Colonic mucosa (tissue), 4 donors: Measurements from ENCODE around the gene CNOT2. TPM values are rescaled to one million over a fixed set of nuclear protein-coding genes. Genes with fewer than 3 reads are reported as not detected.

ENCODE experiments used
- DNase-seq: peaks from one replicate; pipeline ENCODE4 v3.0.0-alpha.2; 2020
- H3K27ac ChIP-seq: fragments of 200-600 bp; one replicate; pipeline ENCODE4 v1.8.0; 2021
- H3K27me3 ChIP-seq: fragments of 200-600 bp; one replicate; pipeline ENCODE4 v1.8.0; 2021
- H3K36me3 ChIP-seq: fragments of 200-600 bp; one replicate; pipeline ENCODE4 v1.8.0; 2021
- H3K4me1 ChIP-seq: fragments of 200-600 bp; one replicate; pipeline ENCODE4 v1.8.0; 2021; ENCODE audit warnings: mild to moderate bottlenecking
- H3K4me3 ChIP-seq: fragments of 200-600 bp; one replicate; pipeline ENCODE4 v1.8.0; 2021
- H3K9ac ChIP-seq, 2 donors: one replicate each; pipeline ENCODE4 v1.7.0; 2013; ENCODE audit warnings: control low read depth in 2 of 2, low read depth in 2 of 2, low read length in 2 of 2
- H3K9me3 ChIP-seq: fragments of 200-600 bp; one replicate; pipeline ENCODE4 v1.8.0; 2021
- CTCF ChIP-seq: fragments of 200-600 bp; IDR thresholded peaks from one replicate; pipeline ENCODE4 v1.8.0; 2022; ENCODE audit warnings: antibody characterized with exemption, mild to moderate bottlenecking
- intact Hi-C: fragments of 100-400 bp; cut with DNase I; formaldehyde crosslinking; loops from one replicate; pipeline ENCODE4 v1.14.1; 2022
- total RNA-seq, 2 donors: library from RNA; stranded (reverse); fragmentation: NEBNext Ultra II Directional in 1 of 2; extraction: Animal tissue kit (Norgen Biotek cat#: 25700) in 1 of 2; gene quantifications; one replicate each; pipeline ENCODE4 v1.2.1, GENCODE V29; 2021
- donor health status: healthy.
- donor health status: DM: no; HTN: no; CAD: no.
- donor health status: DM: no; HTN: no; CAD: no.

CNOT2 gene
- total RNA-seq, 2 donors from 2014 or later = 55.2 to 80.3 TPM

GRCh38 chr12:70236990-70237389 lies 6.2 kb upstream of the CNOT2 start:
- DNase-seq = no peak
- Histone ChIP-seq H3K9ac (no peak overlapping the region), H3K36me3 (no peaks in the 10 kb centered on the region), H3K4me1 (no peaks in the 10 kb centered on the region), H3K27ac (no peak overlapping the region), H3K9me3 (no peaks in the 10 kb centered on the region), H3K4me3 (no peak overlapping the region), H3K27me3 (no peaks in the 10 kb centered on the region)
- intact Hi-C loops = no loop called here
- no peak for TF ChIP-seq CTCF

DNA sequence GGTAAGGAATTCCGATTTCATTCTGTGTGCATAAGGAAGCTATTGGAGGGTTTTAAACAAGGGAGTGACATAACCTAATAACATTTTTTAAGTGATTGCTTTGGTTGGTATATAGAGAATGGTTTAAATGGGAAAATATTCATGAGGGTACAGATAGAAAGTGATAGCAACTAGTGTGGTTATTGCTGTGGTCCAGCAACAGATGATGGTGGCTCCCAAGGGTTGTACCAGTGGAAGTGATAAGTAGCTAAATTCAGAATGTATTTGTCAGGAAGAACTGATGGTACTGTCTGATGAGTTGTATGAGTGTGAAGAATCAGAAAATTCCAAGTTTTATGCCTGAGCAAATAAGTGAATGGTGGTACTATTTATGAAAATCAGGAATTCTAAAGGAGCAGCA lies 2.6 kb upstream of the CNOT2 start:
- intact Hi-C loops = loop anchor here (10.0 kb wide), 1 partner anchor 246 kb away; no protein-coding TSS in a partner anchor
- no peak overlapping the region for H3K9ac ChIP-seq
- H3K4me3 ChIP-seq = no peak overlapping the region
- H3K4me1 ChIP-seq = no peaks in the 10 kb centered on the region
- no peak overlapping the region for H3K27ac ChIP-seq
- no peaks in the 10 kb centered on the region for H3K36me3 ChIP-seq
- no peaks in the 10 kb centered on the region for H3K27me3 ChIP-seq
- no peaks in the 10 kb centered on the region for H3K9me3 ChIP-seq
- DNase-seq = no peak
- TF ChIP-seq CTCF = no peak

- H3K27me3 ChIP-seq = no peaks in the 10 kb centered on the region
- no peaks in the 10 kb centered on the region for H3K4me1 ChIP-seq
- H3K36me3 ChIP-seq = no peaks in the 10 kb centered on the region
- H3K9ac ChIP-seq = no peak overlapping the region
- no peak for DNase-seq
- H3K27ac ChIP-seq = peak overlapping the region; percentile 95
- H3K9me3 ChIP-seq = no peaks in the 10 kb centered on the region
- intact Hi-C loops = loop anchor here (10.0 kb wide), 1 partner anchor 247 kb away; no protein-coding TSS in a partner anchor
- H3K4me3 ChIP-seq = peak overlapping the region; percentile 69
- TF ChIP-seq CTCF = no peak
Observed at GRCh38 chr12:70241845-70242244, 1.4 kb upstream of the CNOT2 start.

- Histone ChIP-seq H3K9ac (peak overlapping the region; percentile 93 to 99), H3K27ac (peak overlapping the region; percentile 95), H3K9me3 (no peaks in the 10 kb centered on the region), H3K27me3 (no peaks in the 10 kb centered on the region), H3K4me1 (peaks cover 9% of the 10 kb centered on the region), H3K36me3 (no peaks in the 10 kb centered on the region), H3K4me3 (peak overlapping the region; percentile 69)
- peak; percentile 65 for DNase-seq
- intact Hi-C loops = loop anchor here (10.0 kb wide), 1 partner anchor 249 kb away; no protein-coding TSS in a partner anchor
- TF ChIP-seq CTCF = no peak
Observed at GRCh38 chr12:70243510-70244371, 508 bp downstream of the CNOT2 start.

GRCh38 chr12:70244409-70244808 lies 1.2 kb downstream of the CNOT2 start:
- DNase-seq = no peak
- no peaks in the 10 kb centered on the region for H3K9me3 ChIP-seq
- peak overlapping the region; percentile 86 to 99 for H3K9ac ChIP-seq
- TF ChIP-seq CTCF = no peak
- H3K4me3 ChIP-seq = peak overlapping the region; percentile 69
- intact Hi-C loops = loop anchor here (10.0 kb wide), 1 partner anchor 250 kb away; no protein-coding TSS in a partner anchor
- peaks cover 9% of the 10 kb centered on the region for H3K4me1 ChIP-seq
- H3K27me3 ChIP-seq = no peaks in the 10 kb centered on the region
- no peaks in the 10 kb centered on the region for H3K36me3 ChIP-seq
- H3K27ac ChIP-seq = peak overlapping the region; percentile 95
